Measurements from ENCODE around the gene LRP1B. TPM values are rescaled to one million over a fixed set of nuclear protein-coding genes. Genes with fewer than 3 reads are reported as not detected.

Gene LRP1B
- total and polyA plus RNA-seq, 2 donors (not counting 1 experiment from before 2014, with no cell fraction given), result under 0.01 to 0.01 TPM

DNA sequence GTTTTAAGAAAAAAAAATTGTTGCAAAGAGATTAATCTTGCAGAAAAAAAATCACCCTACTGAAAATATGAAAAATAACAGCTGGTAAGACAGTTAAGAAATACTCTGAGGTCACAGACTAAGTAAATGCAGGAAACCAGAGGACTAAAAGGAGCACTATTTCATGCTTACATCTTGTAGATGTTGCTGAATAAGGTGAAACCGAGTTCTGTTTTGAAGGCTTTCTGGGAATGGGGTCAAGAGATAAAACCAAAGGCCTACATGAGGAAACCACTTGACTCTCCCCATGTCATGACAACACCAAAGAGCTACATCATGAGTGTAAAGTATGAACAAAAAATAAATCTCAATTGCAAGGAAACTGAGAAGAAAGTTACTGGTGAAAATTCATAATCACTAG is 197.6 kb downstream of the LRP1B start:
- TF ChIP-seq EZH2 (IDR thresholded peaks at IDR 0.05; ENCODE audit: low read length, missing control alignments), result no peak
- TF ChIP-seq, protein P1, sequence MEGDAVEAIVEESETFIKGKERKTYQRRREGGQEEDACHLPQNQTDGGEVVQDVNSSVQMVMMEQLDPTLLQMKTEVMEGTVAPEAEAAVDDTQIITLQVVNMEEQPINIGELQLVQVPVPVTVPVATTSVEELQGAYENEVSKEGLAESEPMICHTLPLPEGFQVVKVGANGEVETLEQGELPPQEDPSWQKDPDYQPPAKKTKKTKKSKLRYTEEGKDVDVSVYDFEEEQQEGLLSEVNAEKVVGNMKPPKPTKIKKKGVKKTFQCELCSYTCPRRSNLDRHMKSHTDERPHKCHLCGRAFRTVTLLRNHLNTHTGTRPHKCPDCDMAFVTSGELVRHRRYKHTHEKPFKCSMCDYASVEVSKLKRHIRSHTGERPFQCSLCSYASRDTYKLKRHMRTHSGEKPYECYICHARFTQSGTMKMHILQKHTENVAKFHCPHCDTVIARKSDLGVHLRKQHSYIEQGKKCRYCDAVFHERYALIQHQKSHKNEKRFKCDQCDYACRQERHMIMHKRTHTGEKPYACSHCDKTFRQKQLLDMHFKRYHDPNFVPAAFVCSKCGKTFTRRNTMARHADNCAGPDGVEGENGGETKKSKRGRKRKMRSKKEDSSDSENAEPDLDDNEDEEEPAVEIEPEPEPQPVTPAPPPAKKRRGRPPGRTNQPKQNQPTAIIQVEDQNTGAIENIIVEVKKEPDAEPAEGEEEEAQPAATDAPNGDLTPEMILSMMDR (conservative IDR thresholded peaks at IDR 0.05 in 1 of 2, IDR thresholded peaks at IDR 0.05 in 1 of 2; ENCODE audit: low read depth in 1 of 2, low read length in 2 of 2), result no peak
- no peaks in the 10 kb centered on the region for H3K9me3 ChIP-seq (ENCODE audit: control insufficient read depth, insufficient read depth, low read depth, low read length)
- H3K27ac ChIP-seq (ENCODE audit: insufficient read depth, low read length), result no peak overlapping the region
- H2AFZ ChIP-seq (ENCODE audit: low read length), result no peak overlapping the region
- peak in 1 of 2 donors; percentile 11 for DNase-seq (ENCODE audit: low read depth in 2 of 2)
- no peak overlapping the region for H3K4me2 ChIP-seq (ENCODE audit: extremely low read depth, insufficient read depth, low read length)
- no peaks in the 10 kb centered on the region for H3K27me3 ChIP-seq (ENCODE audit: control insufficient read depth, insufficient read depth, low read length)
- H4K20me1 ChIP-seq (ENCODE audit: control insufficient read depth, extremely low read depth, insufficient read depth, low read length), result no peaks in the 10 kb centered on the region
- H3K4me3 ChIP-seq (replicated peaks in 1 of 4; ENCODE audit: control extremely low read depth in 1 of 4, insufficient read depth in 1 of 4, low read depth in 3 of 4, low read length in 4 of 4), result no peak overlapping the region
- no peaks in the 10 kb centered on the region for H3K79me2 ChIP-seq (ENCODE audit: control insufficient read depth, insufficient read depth, low read length)
- no peaks in the 10 kb centered on the region for H3K4me1 ChIP-seq (ENCODE audit: control insufficient read depth, extremely low read depth, insufficient read depth, low read length)
- no peaks in the 10 kb centered on the region for H3K36me3 ChIP-seq (ENCODE audit: control insufficient read depth, insufficient read depth, low read length)
- H3K9ac ChIP-seq (ENCODE audit: insufficient read depth, low read length), result no peak overlapping the region

DNA sequence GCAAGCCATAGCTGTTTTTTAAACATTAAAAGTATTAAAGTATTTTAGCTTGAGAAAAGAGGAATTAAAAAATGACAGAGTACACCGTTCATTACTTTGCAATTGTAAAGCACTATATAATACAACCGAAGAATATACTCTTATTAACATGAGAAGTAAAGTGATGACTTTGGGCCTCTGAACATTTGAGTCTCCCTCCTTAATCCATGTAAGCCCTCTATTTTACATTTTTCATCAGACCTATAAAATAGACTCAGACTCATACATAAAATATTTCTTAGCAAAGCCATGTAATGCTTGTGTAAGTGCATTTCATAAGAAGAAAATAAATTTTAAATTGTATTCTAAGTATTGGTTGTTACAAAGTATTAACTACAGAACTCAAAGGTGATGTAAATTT is 198.6 kb downstream of the LRP1B start:
- H3K27me3 ChIP-seq (ENCODE audit: control insufficient read depth, insufficient read depth, low read length), result no peaks in the 10 kb centered on the region
- H3K4me2 ChIP-seq (ENCODE audit: extremely low read depth, insufficient read depth, low read length), result no peak overlapping the region
- no peak for TF ChIP-seq EZH2 (IDR thresholded peaks at IDR 0.05; ENCODE audit: low read length, missing control alignments)
- TF ChIP-seq, protein P1 (conservative IDR thresholded peaks at IDR 0.05 in 1 of 2, IDR thresholded peaks at IDR 0.05 in 1 of 2; ENCODE audit: low read depth in 1 of 2, low read length in 2 of 2), result no peak
- no peaks in the 10 kb centered on the region for H3K4me1 ChIP-seq (ENCODE audit: control insufficient read depth, extremely low read depth, insufficient read depth, low read length)
- H2AFZ ChIP-seq (ENCODE audit: low read length), result no peak overlapping the region
- no peak overlapping the region for H3K4me3 ChIP-seq (replicated peaks in 1 of 4; ENCODE audit: control extremely low read depth in 1 of 4, insufficient read depth in 1 of 4, low read depth in 3 of 4, low read length in 4 of 4)
- H3K9ac ChIP-seq (ENCODE audit: insufficient read depth, low read length), result no peak overlapping the region
- H3K79me2 ChIP-seq (ENCODE audit: control insufficient read depth, insufficient read depth, low read length), result no peaks in the 10 kb centered on the region
- no peaks in the 10 kb centered on the region for H3K9me3 ChIP-seq (ENCODE audit: control insufficient read depth, insufficient read depth, low read depth, low read length)
- H4K20me1 ChIP-seq (ENCODE audit: control insufficient read depth, extremely low read depth, insufficient read depth, low read length), result no peaks in the 10 kb centered on the region
- no peaks in the 10 kb centered on the region for H3K36me3 ChIP-seq (ENCODE audit: control insufficient read depth, insufficient read depth, low read length)
- no peak overlapping the region for H3K27ac ChIP-seq (ENCODE audit: insufficient read depth, low read length)
- DNase-seq (ENCODE audit: low read depth in 2 of 2), result no peak

DNA sequence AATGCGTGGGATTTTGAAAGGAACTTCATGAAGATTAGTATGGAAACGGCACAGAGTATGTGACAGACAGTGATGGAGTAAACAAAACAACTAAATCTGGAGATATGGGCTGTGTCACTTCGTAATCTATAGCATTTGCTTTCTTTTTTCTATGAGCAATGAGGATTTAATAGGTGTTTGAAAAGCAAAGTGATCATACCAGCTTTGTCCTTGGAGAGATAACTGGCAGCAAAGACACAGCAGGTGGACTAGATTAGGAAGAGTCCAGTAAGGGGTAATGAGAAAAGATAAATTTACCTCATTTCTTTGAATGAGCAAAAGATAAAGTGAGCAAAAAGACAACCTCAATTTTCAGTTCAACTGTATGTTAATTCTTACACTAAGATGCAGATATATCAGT is 199.0 kb downstream of the LRP1B start:
- Histone ChIP-seq H4K20me1 (ENCODE audit: control insufficient read depth, extremely low read depth, insufficient read depth, low read length) (no peaks in the 10 kb centered on the region), H3K4me2 (ENCODE audit: extremely low read depth, insufficient read depth, low read length) (no peak overlapping the region), H3K27ac (ENCODE audit: insufficient read depth, low read length) (no peak overlapping the region), H3K36me3 (ENCODE audit: control insufficient read depth, insufficient read depth, low read length) (no peaks in the 10 kb centered on the region), H3K9ac (ENCODE audit: insufficient read depth, low read length) (no peak overlapping the region), H2AFZ (ENCODE audit: low read length) (no peak overlapping the region), H3K9me3 (ENCODE audit: control insufficient read depth, insufficient read depth, low read depth, low read length) (no peaks in the 10 kb centered on the region), H3K79me2 (ENCODE audit: control insufficient read depth, insufficient read depth, low read length) (no peaks in the 10 kb centered on the region), H3K4me1 (ENCODE audit: control insufficient read depth, extremely low read depth, insufficient read depth, low read length) (no peaks in the 10 kb centered on the region), H3K4me3 (replicated peaks in 1 of 4; ENCODE audit: control extremely low read depth in 1 of 4, insufficient read depth in 1 of 4, low read depth in 3 of 4, low read length in 4 of 4) (no peak overlapping the region), H3K27me3 (ENCODE audit: control insufficient read depth, insufficient read depth, low read length) (no peaks in the 10 kb centered on the region)
- DNase-seq (ENCODE audit: low read depth in 2 of 2), result no peak
- TF ChIP-seq, protein P1 (conservative IDR thresholded peaks at IDR 0.05 in 1 of 2, IDR thresholded peaks at IDR 0.05 in 1 of 2; ENCODE audit: low read depth in 1 of 2, low read length in 2 of 2), result no peak
- no peak for TF ChIP-seq EZH2 (IDR thresholded peaks at IDR 0.05; ENCODE audit: low read length, missing control alignments)

All from fibroblast of lung (primary cell).